GM23338 (cell line): ENCODE results near the gene VPS4A. TPM values are rescaled to one million over a fixed set of nuclear protein-coding genes. Genes with fewer than 3 reads are reported as not detected.

ENCODE experiments used
- ATAC-seq: fragments of 200-7000 bp; cut with Tn5 transposase; 3 replicates; pipeline ENCODE4 v1.9.1; 2020
- DNase-seq: peaks from one replicate; pipeline ENCODE4 v3.0.0-alpha.2; 2015; ENCODE audit warnings: low spot score
- H2AFZ ChIP-seq: fragments of 200-600 bp; sonication (generic); 2 replicates; pipeline ENCODE4 v1.8.0; 2016; ENCODE audit warnings: antibody characterized with exemption, mild to moderate bottlenecking, moderate library complexity
- H3F3A ChIP-seq: fragments of 200-600 bp; sonication (generic); replicated peaks from 2 replicates; pipeline ENCODE4 v1.8.0; 2017; ENCODE audit warnings: antibody characterized with exemption, mixed run types, low read depth
- H3K27ac ChIP-seq: fragments of 200-600 bp; sonication (generic); 2 replicates; pipeline ENCODE4 v1.6.1; 2016; ENCODE audit warnings: low read depth
- H3K27me3 ChIP-seq: fragments of 200-600 bp; sonication (generic); 2 replicates; pipeline ENCODE4 v1.8.0; 2016; ENCODE audit warnings: mild to moderate bottlenecking, mixed run types, moderate library complexity; ENCODE audit not compliant: insufficient read depth
- H3K36me3 ChIP-seq: fragments of 200-600 bp; sonication (generic); 2 replicates; pipeline ENCODE4 v1.8.0; 2016; ENCODE audit warnings: mild to moderate bottlenecking; ENCODE audit not compliant: insufficient read depth
- H3K4me1 ChIP-seq: fragments of 200-600 bp; sonication (generic); 2 replicates; pipeline ENCODE4 v1.8.0; 2016; ENCODE audit warnings: mild to moderate bottlenecking, moderate library complexity; ENCODE audit not compliant: insufficient read depth
- H3K4me2 ChIP-seq: fragments of 200-600 bp; sonication (generic); 2 replicates; pipeline ENCODE4 v1.7.1; 2017; ENCODE audit warnings: mixed run types
- H3K4me3 ChIP-seq: fragments of 200-600 bp; sonication (generic); 2 replicates; pipeline ENCODE4 v1.6.1; 2016; ENCODE audit warnings: mixed run types
- H3K79me2 ChIP-seq: fragments of 200-600 bp; sonication (generic); replicated peaks from 2 replicates; pipeline ENCODE4 v1.8.0; 2017; ENCODE audit warnings: mild to moderate bottlenecking; ENCODE audit not compliant: insufficient read depth
- H3K9me2 ChIP-seq: fragments of 200-600 bp; sonication (generic); 2 replicates; pipeline ENCODE4 v1.8.0; 2017; ENCODE audit not compliant: insufficient read depth
- H4K20me1 ChIP-seq: fragments of 200-600 bp; sonication (generic); replicated peaks from 2 replicates; pipeline ENCODE4 v1.8.0; 2017; ENCODE audit warnings: mild to moderate bottlenecking; ENCODE audit not compliant: insufficient read depth
- H3K27ac Mint-ChIP-seq: 2 replicates; pipeline ENCODE4 v1.8.0; 2020; ENCODE audit warnings: inconsistent platforms, mild to moderate bottlenecking, moderate library complexity, mixed read lengths
- H3K27me3 Mint-ChIP-seq: 3 replicates; pipeline ENCODE4 v1.8.0; 2022; ENCODE audit warnings: low read depth, mild to moderate bottlenecking, moderate library complexity, mixed read lengths, inconsistent platforms; ENCODE audit not compliant: insufficient read depth, poor library complexity
- H3K36me3 Mint-ChIP-seq: 3 replicates; pipeline ENCODE4 v1.8.0; 2021; ENCODE audit warnings: low read depth, mild to moderate bottlenecking, inconsistent platforms, moderate library complexity, mixed read lengths
- H3K4me1 Mint-ChIP-seq: 3 replicates; pipeline ENCODE4 v1.8.0; 2020; ENCODE audit warnings: mild to moderate bottlenecking, inconsistent platforms, mixed read lengths
- H3K4me3 Mint-ChIP-seq: 3 replicates; pipeline ENCODE4 v1.8.0; 2021; ENCODE audit warnings: moderate library complexity, mild to moderate bottlenecking, inconsistent platforms, mixed read lengths
- H3K9me3 Mint-ChIP-seq: 3 replicates; pipeline ENCODE4 v1.8.0; 2020; ENCODE audit warnings: moderate library complexity, mild to moderate bottlenecking, inconsistent platforms, mixed read lengths
- CREB1 ChIP-seq: fragments of 250-450 bp; sonication (Bioruptor Pico); IDR thresholded peaks from 2 replicates; pipeline ENCODE4 v1.5.0; 2020; ENCODE audit warnings: low read depth, mild to moderate bottlenecking, moderate library complexity
- CTCF ChIP-seq, 2 experiments: fragments of 200-600 bp in 1 of 2; sonication (generic) in 1 of 2; conservative IDR thresholded peaks; 2 replicates each; pipeline versions ENCODE4 v1.5.1 to v1.6.1; 2016 to 2017; ENCODE audit warnings: antibody characterized with exemption in 2 of 2, low read depth in 2 of 2, mild to moderate bottlenecking in 2 of 2, moderate library complexity in 1 of 2
- ETS1 ChIP-seq: IDR thresholded peaks from 2 replicates; pipeline ENCODE4 v1.6.1; 2016; ENCODE audit warnings: antibody characterized with exemption
- JUNB ChIP-seq: IDR thresholded peaks from one replicate; pipeline ENCODE4 v1.6.1; 2016; ENCODE audit warnings: antibody characterized with exemption; ENCODE audit not compliant: unreplicated experiment
- NANOG ChIP-seq: IDR thresholded peaks from 2 replicates; pipeline ENCODE4 v1.6.1; 2016; ENCODE audit warnings: antibody characterized with exemption, borderline replicate concordance
- STAT1 ChIP-seq: IDR thresholded peaks from one replicate; pipeline ENCODE4 v1.6.1; 2016; ENCODE audit warnings: antibody characterized with exemption; ENCODE audit not compliant: unreplicated experiment
- ZNF114 ChIP-seq: fragments of 250-450 bp; sonication (Bioruptor Pico); IDR thresholded peaks from 2 replicates; pipeline ENCODE4 v1.5.0; 2020; ENCODE audit warnings: mild to moderate bottlenecking, moderate library complexity
- ZNF331 ChIP-seq: fragments of 250-450 bp; sonication (Bioruptor Pico); IDR thresholded peaks from 2 replicates; pipeline ENCODE4 v1.5.0; 2020; ENCODE audit warnings: low read depth, mild to moderate bottlenecking, moderate library complexity
- ZNF462 ChIP-seq: fragments of 250-450 bp; sonication (Bioruptor Pico); IDR thresholded peaks from 2 replicates; pipeline ENCODE4 v1.5.0; 2020; ENCODE audit warnings: mild to moderate bottlenecking, moderate library complexity
- polyA plus RNA-seq: library from polyadenylated mRNA; unstranded; fragments of >200 nt; fragmentation: Nextera tagmentation; extraction: Ambion mirVana; gene quantifications from 2 replicates; pipeline ENCODE4 v1.2.1, GENCODE V29; 2016
- total RNA-seq: library from RNA; depleted of rRNA; stranded (reverse); fragments of >200 nt; shearing (Covaris generic); gene quantifications from 2 replicates; pipeline ENCODE4 v1.2.3, GENCODE V29; 2014

VPS4A gene
- total and polyA plus RNA-seq, 2 experiments from 2014 or later = 29.1 to 32.7 TPM

GRCh38 chr16:69301861-69302260, 9.3 kb upstream of the VPS4A start (continued):
- TF ChIP-seq ZNF114 (CRISPR knock-in tag) = no peak
- TF ChIP-seq STAT1 = no peak
- no peak for TF ChIP-seq JUNB
- no peak for TF ChIP-seq ZNF331 (CRISPR knock-in tag)
- TF ChIP-seq CTCF (conservative IDR thresholded peaks at IDR 0.05; ENCODE audit: low read depth in 2 of 2) = no peak
- TF ChIP-seq CREB1 (CRISPR knock-in tag) = no peak

- 0 out of 2 replicates have a peak, but pooled peaks cover 3% of the 10 kb centered on the region for H3K36me3 ChIP-seq
- no peak for DNase-seq
- no peaks in the 10 kb centered on the region for H3K27me3 ChIP-seq
- peaks cover 13% of the 10 kb centered on the region; the same call in 2 of the 3 replicates for H3K36me3 Mint-ChIP-seq
- H2AFZ ChIP-seq = no peak overlapping the region
- no peak overlapping the region for H3K27ac Mint-ChIP-seq
- TF ChIP-seq NANOG (no peak), ZNF462 (no peak), ETS1 (no peak), CREB1 (CRISPR knock-in tag) (no peak)
- ATAC-seq = no peak
- no peaks in the 10 kb centered on the region for H3K79me2 ChIP-seq
- H3F3A ChIP-seq = peaks cover 4% of the 10 kb centered on the region; the same call in 1 of the 2 replicates
- H3K4me1 ChIP-seq = peaks cover 4% of the 10 kb centered on the region; the same call in 1 of the 2 replicates
- H3K27ac ChIP-seq = no peak overlapping the region
- H3K4me3 ChIP-seq = no peak overlapping the region
- H3K9me3 Mint-ChIP-seq = no peaks in the 10 kb centered on the region
- no peak overlapping the region for H3K4me2 ChIP-seq
- no peaks in the 10 kb centered on the region for H3K9me2 ChIP-seq
- H3K27me3 Mint-ChIP-seq = peaks cover 1% of the 10 kb centered on the region
- no peaks in the 10 kb centered on the region for H4K20me1 ChIP-seq
- H3K4me3 Mint-ChIP-seq = no peak overlapping the region
- H3K4me1 Mint-ChIP-seq = no peaks in the 10 kb centered on the region
These were observed 8.8 kb upstream of the VPS4A start for GRCh38 chr16:69302301-69302700.
